OCI-LY1 (cell line): Measurements from ENCODE around the gene LPO.

ENCODE experiments used
- H2AFZ ChIP-seq: fragments of 200-600 bp; sonication (generic), shearing (Covaris generic); 2 replicates; pipeline ENCODE4 v1.6.0; 2014; ENCODE audit warnings: antibody characterized with exemption, mild to moderate bottlenecking, low read length
- H3F3A ChIP-seq: fragments of 200-600 bp; sonication (generic), shearing (Covaris generic); 2 replicates; pipeline ENCODE4 v1.6.0; 2014; ENCODE audit warnings: mild to moderate bottlenecking, antibody characterized with exemption, low read length, moderate library complexity; ENCODE audit not compliant: insufficient read depth
- H3K27ac ChIP-seq: fragments of 200-600 bp; sonication (generic); 2 replicates; pipeline ENCODE4 v1.5.1; 2014; ENCODE audit warnings: low read length, mixed run types, mild to moderate bottlenecking, low read depth; ENCODE audit not compliant: poor library complexity, severe bottlenecking
- H3K27me3 ChIP-seq: fragments of 200-600 bp; sonication (generic); 2 replicates; pipeline ENCODE4 v1.6.0; 2014; ENCODE audit warnings: antibody characterized with exemption, mild to moderate bottlenecking, low read length, moderate library complexity; ENCODE audit not compliant: insufficient read depth
- H3K36me3 ChIP-seq: fragments of 200-600 bp; sonication (generic); 2 replicates; pipeline ENCODE4 v1.6.1; 2014; ENCODE audit warnings: mild to moderate bottlenecking, antibody characterized with exemption, low read length, moderate library complexity, mixed read lengths; ENCODE audit not compliant: insufficient read depth
- H3K4me1 ChIP-seq: fragments of 200-600 bp; sonication (generic); 2 replicates; pipeline ENCODE4 v1.5.1; 2014; ENCODE audit warnings: mild to moderate bottlenecking, low read length, moderate library complexity; ENCODE audit not compliant: insufficient read depth, severe bottlenecking
- H3K4me2 ChIP-seq: fragments of 200-600 bp; sonication (generic), shearing (Covaris generic); 2 replicates; pipeline ENCODE4 v1.6.1; 2014; ENCODE audit warnings: low read length
- H3K4me3 ChIP-seq: fragments of 200-600 bp; sonication (generic); 2 replicates; pipeline ENCODE4 v1.5.1; 2014; ENCODE audit warnings: low read length, low read depth, mild to moderate bottlenecking, mixed read lengths; ENCODE audit not compliant: poor library complexity, severe bottlenecking
- H3K79me2 ChIP-seq: fragments of 200-600 bp; shearing (Covaris generic); 2 replicates; pipeline ENCODE4 v1.6.1; 2016; ENCODE audit warnings: mixed run types, low read length, mixed read lengths; ENCODE audit not compliant: insufficient read depth
- H3K9ac ChIP-seq: fragments of 200-600 bp; sonication (generic), shearing (Covaris generic); 2 replicates; pipeline ENCODE4 v1.6.1; 2014; ENCODE audit warnings: mild to moderate bottlenecking, low read length, mixed read lengths
- H3K9me2 ChIP-seq: fragments of 200-600 bp; sonication (generic), shearing (Covaris generic); 2 replicates; pipeline ENCODE4 v1.6.1; 2014; ENCODE audit warnings: low read depth, mild to moderate bottlenecking, low read length, mixed read lengths
- H3K9me3 ChIP-seq: fragments of 200-600 bp; shearing (Covaris generic); 2 replicates; pipeline ENCODE4 v1.6.1; 2014; ENCODE audit warnings: low read length, mixed read lengths
- H4K20me1 ChIP-seq: fragments of 200-600 bp; sonication (generic), shearing (Covaris generic); 2 replicates; pipeline ENCODE4 v1.6.0; 2016; ENCODE audit warnings: mild to moderate bottlenecking, low read length; ENCODE audit not compliant: insufficient read depth
- EZH2 ChIP-seq: fragments of 200-600 bp; sonication (generic), shearing (Covaris generic); IDR thresholded peaks from 2 replicates; pipeline ENCODE4 v1.8.0; 2017; ENCODE audit warnings: borderline replicate concordance, mixed run types, mild to moderate bottlenecking, antibody characterized with exemption, low read length, moderate library complexity, mixed read lengths
- TF ChIP-seq, protein P1 (sequence below): fragments of 200-600 bp; sonication (generic), shearing (Covaris generic); IDR thresholded peaks from 2 replicates; pipeline ENCODE4 v1.5.1; 2017; ENCODE audit warnings: mild to moderate bottlenecking, antibody characterized with exemption, low read length, moderate library complexity, mixed read lengths

The LPO gene

GRCh38 chr17:58301504-58302150, 63.2 kb downstream of the LPO start:
- Histone ChIP-seq H3K9me2 (no peaks in the 10 kb centered on the region), H3K27ac (no peak overlapping the region), H4K20me1 (no peaks in the 10 kb centered on the region), H3K9ac (no peak overlapping the region), H3K4me3 (no peak overlapping the region), H3K79me2 (no peaks in the 10 kb centered on the region), H3K4me2 (no peak overlapping the region), H3F3A (no peaks in the 10 kb centered on the region), H3K4me1 (no peaks in the 10 kb centered on the region), H2AFZ (no peak overlapping the region), H3K27me3 (no peaks in the 10 kb centered on the region), H3K36me3 (peaks cover 10% of the 10 kb centered on the region; the same call in 1 of the 2 replicates), H3K9me3 (no peaks in the 10 kb centered on the region)
- TF ChIP-seq EZH2: no peak
- TF ChIP-seq, protein P1, sequence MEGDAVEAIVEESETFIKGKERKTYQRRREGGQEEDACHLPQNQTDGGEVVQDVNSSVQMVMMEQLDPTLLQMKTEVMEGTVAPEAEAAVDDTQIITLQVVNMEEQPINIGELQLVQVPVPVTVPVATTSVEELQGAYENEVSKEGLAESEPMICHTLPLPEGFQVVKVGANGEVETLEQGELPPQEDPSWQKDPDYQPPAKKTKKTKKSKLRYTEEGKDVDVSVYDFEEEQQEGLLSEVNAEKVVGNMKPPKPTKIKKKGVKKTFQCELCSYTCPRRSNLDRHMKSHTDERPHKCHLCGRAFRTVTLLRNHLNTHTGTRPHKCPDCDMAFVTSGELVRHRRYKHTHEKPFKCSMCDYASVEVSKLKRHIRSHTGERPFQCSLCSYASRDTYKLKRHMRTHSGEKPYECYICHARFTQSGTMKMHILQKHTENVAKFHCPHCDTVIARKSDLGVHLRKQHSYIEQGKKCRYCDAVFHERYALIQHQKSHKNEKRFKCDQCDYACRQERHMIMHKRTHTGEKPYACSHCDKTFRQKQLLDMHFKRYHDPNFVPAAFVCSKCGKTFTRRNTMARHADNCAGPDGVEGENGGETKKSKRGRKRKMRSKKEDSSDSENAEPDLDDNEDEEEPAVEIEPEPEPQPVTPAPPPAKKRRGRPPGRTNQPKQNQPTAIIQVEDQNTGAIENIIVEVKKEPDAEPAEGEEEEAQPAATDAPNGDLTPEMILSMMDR: no peak

GRCh38 chr17:58302171-58302918, 64.0 kb downstream of the LPO start:
- Histone ChIP-seq H3K4me2 (no peak overlapping the region), H3K9me3 (no peaks in the 10 kb centered on the region), H3K79me2 (no peaks in the 10 kb centered on the region), H4K20me1 (no peaks in the 10 kb centered on the region), H3F3A (no peaks in the 10 kb centered on the region), H3K9me2 (no peaks in the 10 kb centered on the region), H3K27ac (no peak overlapping the region), H3K27me3 (no peaks in the 10 kb centered on the region), H3K4me1 (no peaks in the 10 kb centered on the region), H2AFZ (no peak overlapping the region), H3K36me3 (peaks cover 16% of the 10 kb centered on the region; the same call in 1 of the 2 replicates), H3K4me3 (no peak overlapping the region), H3K9ac (no peak overlapping the region)
- TF ChIP-seq, protein P1: no peak
- TF ChIP-seq EZH2: no peak

DNA sequence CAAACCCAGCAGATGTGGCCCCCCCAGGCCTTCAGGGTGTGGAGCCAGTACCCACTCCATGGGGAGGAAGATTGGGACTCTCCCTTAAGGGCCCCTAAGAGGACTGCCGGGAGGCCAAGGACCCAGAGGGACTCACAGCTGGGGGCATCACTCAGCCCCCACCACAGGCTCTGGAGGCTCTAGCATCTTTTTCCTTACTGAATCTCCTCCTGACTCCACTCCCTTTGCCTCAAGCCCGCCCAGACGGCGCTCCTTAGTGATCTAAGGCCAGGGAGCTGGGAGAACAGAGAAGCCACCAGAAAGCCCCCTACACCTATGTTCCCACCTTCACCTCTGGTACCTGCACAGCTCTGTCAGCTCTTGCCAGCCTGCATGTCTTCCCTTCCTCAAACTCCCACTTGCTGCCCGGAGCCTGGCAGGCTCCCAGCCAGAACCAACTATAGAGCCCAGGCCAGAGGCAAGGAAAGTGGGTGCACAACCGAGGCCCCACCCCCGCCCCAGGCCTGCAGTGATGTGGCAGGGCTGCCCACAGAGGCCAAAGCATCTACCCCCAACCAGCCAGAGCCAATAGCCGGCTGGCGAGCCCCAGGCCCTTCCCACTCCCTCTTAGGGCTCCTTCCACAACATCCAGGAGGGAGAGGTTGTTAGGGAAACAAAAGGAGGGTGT, 64.7 kb downstream of the LPO start:
- no peaks in the 10 kb centered on the region for H3K4me1 ChIP-seq
- no peak overlapping the region for H3K4me3 ChIP-seq
- no peaks in the 10 kb centered on the region for H3K9me3 ChIP-seq
- no peaks in the 10 kb centered on the region for H3K27me3 ChIP-seq
- no peak overlapping the region for H3K9ac ChIP-seq
- H4K20me1 ChIP-seq: no peaks in the 10 kb centered on the region
- H3K9me2 ChIP-seq: no peaks in the 10 kb centered on the region
- H2AFZ ChIP-seq: no peak overlapping the region
- no peaks in the 10 kb centered on the region for H3F3A ChIP-seq
- H3K79me2 ChIP-seq: no peaks in the 10 kb centered on the region
- no peak overlapping the region for H3K4me2 ChIP-seq
- no peak overlapping the region for H3K27ac ChIP-seq
- H3K36me3 ChIP-seq: peaks cover 20% of the 10 kb centered on the region; the same call in 1 of the 2 replicates
- TF ChIP-seq, protein P1: no peak
- TF ChIP-seq EZH2: no peak
